Measurements from ENCODE around the gene LYPD6.

DNA sequence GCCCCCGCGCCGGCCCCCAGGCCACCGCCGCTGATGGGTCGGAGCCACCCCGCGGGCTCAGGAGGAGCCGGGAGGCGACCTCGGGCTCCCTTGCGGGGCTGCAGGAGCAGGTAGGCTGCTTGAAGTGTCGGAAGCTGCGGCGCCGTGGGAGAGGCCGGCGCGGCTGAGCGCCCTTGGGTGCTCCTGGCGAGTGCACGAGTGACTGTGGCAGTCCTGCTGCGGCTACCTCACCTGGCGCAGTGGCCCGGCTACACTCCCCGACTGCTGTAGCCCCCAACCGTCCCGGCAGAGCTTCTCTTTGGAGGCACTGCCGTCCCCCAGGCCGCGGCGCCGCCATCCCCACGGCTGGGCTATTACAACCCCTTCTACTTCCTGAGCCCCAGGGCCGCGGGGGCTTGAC is 10.0 kb upstream of the LYPD6 start:
- TF ChIP-seq, protein P1, sequence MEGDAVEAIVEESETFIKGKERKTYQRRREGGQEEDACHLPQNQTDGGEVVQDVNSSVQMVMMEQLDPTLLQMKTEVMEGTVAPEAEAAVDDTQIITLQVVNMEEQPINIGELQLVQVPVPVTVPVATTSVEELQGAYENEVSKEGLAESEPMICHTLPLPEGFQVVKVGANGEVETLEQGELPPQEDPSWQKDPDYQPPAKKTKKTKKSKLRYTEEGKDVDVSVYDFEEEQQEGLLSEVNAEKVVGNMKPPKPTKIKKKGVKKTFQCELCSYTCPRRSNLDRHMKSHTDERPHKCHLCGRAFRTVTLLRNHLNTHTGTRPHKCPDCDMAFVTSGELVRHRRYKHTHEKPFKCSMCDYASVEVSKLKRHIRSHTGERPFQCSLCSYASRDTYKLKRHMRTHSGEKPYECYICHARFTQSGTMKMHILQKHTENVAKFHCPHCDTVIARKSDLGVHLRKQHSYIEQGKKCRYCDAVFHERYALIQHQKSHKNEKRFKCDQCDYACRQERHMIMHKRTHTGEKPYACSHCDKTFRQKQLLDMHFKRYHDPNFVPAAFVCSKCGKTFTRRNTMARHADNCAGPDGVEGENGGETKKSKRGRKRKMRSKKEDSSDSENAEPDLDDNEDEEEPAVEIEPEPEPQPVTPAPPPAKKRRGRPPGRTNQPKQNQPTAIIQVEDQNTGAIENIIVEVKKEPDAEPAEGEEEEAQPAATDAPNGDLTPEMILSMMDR (conservative IDR thresholded peaks at IDR 0.05) = no peak
- no peak for TF ChIP-seq EZH2 (IDR thresholded peaks at IDR 0.05; ENCODE audit: low read depth)

All from PC-9 (cell line).